T-helper 1 cell (primary cell): ENCODE data around the gene NANS.
"Not testable (repeated sequence)": the region's sequence is repeated elsewhere in the genome, so short reads cannot be mapped to it uniquely, and the experiment has no call there.

ENCODE experiments used
- DNase-seq, 5 donors: peaks; one replicate each; pipeline ENCODE4 v3.0.0-alpha.2; 2012 to 2020

NANS gene

GRCh38 chr9:98080326-98080725, 23.8 kb downstream of the NANS start:
- DNase-seq = no peak

- DNase-seq = no peak
Observed at GRCh38 chr9:98080780-98081179, 24.2 kb downstream of the NANS start.

- DNase-seq = peak in 1 of 5 donors; percentile 75
Observed at GRCh38 chr9:98081477-98082219, 25.1 kb downstream of the NANS start.

- no peak for DNase-seq
Observed at GRCh38 chr9:98083061-98083501, 26.5 kb downstream of the NANS start.

GRCh38 chr9:98083566-98084183, 27.1 kb downstream of the NANS start:
- no peak for DNase-seq

GRCh38 chr9:98084396-98084795, 27.9 kb downstream of the NANS start:
- DNase-seq = no peak

GRCh38 chr9:98085058-98085457, 28.5 kb downstream of the NANS start:
- DNase-seq = no peak

GRCh38 chr9:98085944-98086343, 29.4 kb downstream of the NANS start:
- no peak for DNase-seq

- no peak for DNase-seq
Observed at GRCh38 chr9:98086461-98086860, 29.9 kb downstream of the NANS start.

- DNase-seq = peak in 3 of 5 donors; percentile 18 to 20 (median 19)
Observed at GRCh38 chr9:98087420-98088354, 31.2 kb downstream of the NANS start.

- DNase-seq = not testable (repeated sequence)
Observed at GRCh38 chr9:98090674-98091073, 34.1 kb downstream of the NANS start.

- DNase-seq = no peak
Observed at GRCh38 chr9:98091735-98092612, 35.4 kb downstream of the NANS start.

- DNase-seq = peak in 1 of 5 donors; percentile 21
Observed at GRCh38 chr9:98092613-98092931, 36.0 kb downstream of the NANS start.

GRCh38 chr9:98094316-98094715, 37.8 kb downstream of the NANS start:
- DNase-seq = no peak

GRCh38 chr9:98094851-98095250, 38.3 kb downstream of the NANS start:
- no peak for DNase-seq

GRCh38 chr9:98095401-98095800, 38.9 kb downstream of the NANS start:
- DNase-seq = no peak

GRCh38 chr9:98096091-98096490, 39.6 kb downstream of the NANS start:
- no peak for DNase-seq

GRCh38 chr9:98097836-98098235, 41.3 kb downstream of the NANS start:
- peak in 2 of 5 donors; percentile 37 to 81 for DNase-seq

- no peak for DNase-seq
Observed at GRCh38 chr9:98099346-98099745, 42.8 kb downstream of the NANS start.

GRCh38 chr9:98099898-98100297, 43.4 kb downstream of the NANS start:
- peak in 1 of 5 donors; percentile 55 for DNase-seq

GRCh38 chr9:98100456-98100855, 43.9 kb downstream of the NANS start:
- DNase-seq = no peak

- DNase-seq = no peak
Observed at GRCh38 chr9:98101416-98101815, 44.9 kb downstream of the NANS start.
